Measurements from ENCODE around the gene MED17.

DNA sequence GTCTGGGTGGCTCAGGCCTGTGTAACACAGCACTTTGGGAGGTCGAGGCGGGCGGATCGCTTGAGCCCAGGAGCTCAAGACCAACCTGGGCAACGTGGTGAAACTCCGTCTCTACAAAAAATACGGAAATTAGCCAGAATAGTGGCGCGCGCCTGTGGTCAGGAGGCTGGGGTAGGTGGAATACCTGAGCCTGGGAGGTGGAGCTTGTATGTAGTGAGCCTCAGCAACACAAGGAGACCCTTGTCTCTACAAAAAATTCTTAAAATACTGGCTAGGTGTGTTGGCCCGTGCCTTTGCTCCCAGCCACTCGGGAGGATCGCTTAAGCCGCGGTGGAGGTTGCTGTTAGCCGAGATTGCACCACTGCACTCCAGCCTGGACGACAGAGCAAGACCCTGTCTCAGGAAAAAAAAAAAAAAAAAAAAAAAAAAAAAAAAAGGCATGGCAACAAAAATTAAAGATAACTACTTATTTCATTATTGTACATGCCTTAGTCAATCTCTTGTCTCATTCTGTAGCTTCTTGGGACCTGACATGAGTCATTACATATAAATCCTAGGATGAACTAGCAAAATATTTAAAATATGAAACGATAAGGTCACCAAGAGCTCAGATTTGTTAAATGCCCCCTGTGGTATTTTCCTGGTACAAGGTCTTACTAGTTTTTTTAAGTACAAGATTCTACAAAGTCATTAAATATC lies 43.9 kb upstream of the MED17 start:
- TF ChIP-seq, protein P1, sequence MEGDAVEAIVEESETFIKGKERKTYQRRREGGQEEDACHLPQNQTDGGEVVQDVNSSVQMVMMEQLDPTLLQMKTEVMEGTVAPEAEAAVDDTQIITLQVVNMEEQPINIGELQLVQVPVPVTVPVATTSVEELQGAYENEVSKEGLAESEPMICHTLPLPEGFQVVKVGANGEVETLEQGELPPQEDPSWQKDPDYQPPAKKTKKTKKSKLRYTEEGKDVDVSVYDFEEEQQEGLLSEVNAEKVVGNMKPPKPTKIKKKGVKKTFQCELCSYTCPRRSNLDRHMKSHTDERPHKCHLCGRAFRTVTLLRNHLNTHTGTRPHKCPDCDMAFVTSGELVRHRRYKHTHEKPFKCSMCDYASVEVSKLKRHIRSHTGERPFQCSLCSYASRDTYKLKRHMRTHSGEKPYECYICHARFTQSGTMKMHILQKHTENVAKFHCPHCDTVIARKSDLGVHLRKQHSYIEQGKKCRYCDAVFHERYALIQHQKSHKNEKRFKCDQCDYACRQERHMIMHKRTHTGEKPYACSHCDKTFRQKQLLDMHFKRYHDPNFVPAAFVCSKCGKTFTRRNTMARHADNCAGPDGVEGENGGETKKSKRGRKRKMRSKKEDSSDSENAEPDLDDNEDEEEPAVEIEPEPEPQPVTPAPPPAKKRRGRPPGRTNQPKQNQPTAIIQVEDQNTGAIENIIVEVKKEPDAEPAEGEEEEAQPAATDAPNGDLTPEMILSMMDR (conservative IDR thresholded peaks at IDR 0.05): no peak
- TF ChIP-seq ZFX (IDR thresholded peaks at IDR 0.05): no peak

Measured in C4-2B (cell line).